HepG2 (cell line): ENCODE results near the gene ATP13A2. TPM values are rescaled to one million over a fixed set of nuclear protein-coding genes. Genes with fewer than 3 reads are reported as not detected.

ENCODE experiments used
- ATAC-seq: fragments of 200-7000 bp; cut with Tn5 transposase; 3 replicates; pipeline ENCODE4 v1.9.1; 2020; ENCODE audit warnings: mild to moderate bottlenecking, moderate library complexity
- BruUV-seq: library from RNA; stranded (reverse); fragments of 400-500 nt; replicated peaks from 2 replicates; lab custom pipeline; 2021; lab: Mats Ljungman, UMichigan
- CTCF ChIA-PET: fragments of 300-600 bp; formaldehyde crosslinking; extraction: SDS; loops from one replicate; lab custom pipeline; 2021; ENCODE audit warnings: low total read pairs, inconsistent platforms, low intra/inter-chr PET ratio; lab: Yijun Ruan, JAX
- POLR2A ChIA-PET: fragments of 350-600 bp; sonication (Branson Sonifier 250); formaldehyde crosslinking; loops from one replicate; lab custom pipeline; 2020; ENCODE audit warnings: antibody characterized with exemption, inconsistent platforms; lab: Yijun Ruan, JAX
- DNase-seq: peaks from one replicate; pipeline ENCODE4 v3.0.0-alpha.2; 2015; ENCODE audit warnings: low spot score
- FAIRE-seq: peaks from 3 replicates; lab custom pipeline; 2011; peaks lifted over from hg19 to GRCh38; lab: Jason Lieb, UNC
- H2AFZ ChIP-seq: one replicate; pipeline ENCODE4 v1.6.1; 2011; ENCODE audit warnings: low read length, inconsistent platforms
- H3K27ac ChIP-seq: fragments of 300-600 bp; 3 replicates; pipeline ENCODE4 v1.8.0; 2011; ENCODE audit warnings: mixed run types, mild to moderate bottlenecking, mixed read lengths, low read length, inconsistent platforms; ENCODE audit not compliant: insufficient read depth; ENCODE audit errors: extremely low read length
- H3K27me3 ChIP-seq, 2 experiments: fragments of 200-600 bp in 1 of 2; 2 replicates in 1 of 2; 3 replicates in 1 of 2; pipeline versions ENCODE4 v1.6.0 to v1.8.0; 2011; ENCODE audit warnings: low read length in 2 of 2, mild to moderate bottlenecking in 2 of 2, moderate library complexity in 2 of 2, inconsistent platforms in 1 of 2; ENCODE audit not compliant: insufficient read depth in 2 of 2, control insufficient read depth in 1 of 2
- H3K36me3 ChIP-seq, 2 experiments: fragments of 200-600 bp in 1 of 2; replicated peaks in 1 of 2; 2 replicates in 1 of 2; 3 replicates in 1 of 2; pipeline versions ENCODE4 v1.5.1 to v1.8.0; 2011; ENCODE audit warnings: low read length in 2 of 2, inconsistent platforms in 1 of 2; ENCODE audit not compliant: insufficient read depth in 2 of 2, control insufficient read depth in 1 of 2
- H3K4me1 ChIP-seq: 2 replicates; pipeline ENCODE4 v1.5.1; 2012; ENCODE audit warnings: low read length, inconsistent platforms; ENCODE audit not compliant: insufficient read depth
- H3K4me2 ChIP-seq: 2 replicates; pipeline ENCODE4 v1.6.0; 2011; ENCODE audit warnings: low read depth, low read length, inconsistent platforms
- H3K4me3 ChIP-seq, 3 experiments: fragments of 200-600 bp in 1 of 3; sonication (generic), shearing (Covaris generic) in 1 of 3; replicated peaks in 1 of 3; 2 replicates each; pipeline ENCODE4 v1.5.1; 2011 to 2016; ENCODE audit warnings: low read length in 3 of 3, inconsistent platforms in 2 of 3, low read depth in 2 of 3, mild to moderate bottlenecking in 2 of 3, control low read depth in 1 of 3, mixed read lengths in 1 of 3; ENCODE audit not compliant: insufficient read depth in 1 of 3
- H3K79me2 ChIP-seq: one replicate; pipeline ENCODE4 v1.6.1; 2011; ENCODE audit warnings: low read length, inconsistent platforms; ENCODE audit not compliant: insufficient read depth
- H3K9ac ChIP-seq: 2 replicates; pipeline ENCODE4 v1.6.0; 2011; ENCODE audit warnings: mild to moderate bottlenecking, low read depth, low read length, inconsistent platforms; ENCODE audit not compliant: insufficient read depth
- H3K9me3 ChIP-seq: 2 replicates; pipeline ENCODE4 v1.5.1; 2012; ENCODE audit warnings: mild to moderate bottlenecking, low read length
- H4K20me1 ChIP-seq: 2 replicates; pipeline ENCODE4 v1.6.0; 2011; ENCODE audit warnings: inconsistent platforms, mild to moderate bottlenecking, low read length, moderate library complexity; ENCODE audit not compliant: insufficient read depth
- FOXA1 ChIP-seq, 2 experiments: fragments of 450-650 bp in 1 of 2; sonication (generic) in 1 of 2; formaldehyde crosslinking in 1 of 2; IDR thresholded peaks; 2 replicates each; pipeline versions ENCODE4 v1.4.0 to v1.6.1; 2016 to 2020; ENCODE audit warnings: missing genetic modification reagents in 1 of 2
- KDM1A ChIP-seq: IDR thresholded peaks from 2 replicates; pipeline ENCODE4 v1.6.1; 2016; ENCODE audit warnings: missing compliant biosample characterization
- PLSCR1 ChIP-seq: sonication (generic); formaldehyde crosslinking; IDR thresholded peaks from 2 replicates; pipeline ENCODE4 v1.5.0; 2020; ENCODE audit warnings: missing genetic modification reagents, mild to moderate bottlenecking, borderline replicate concordance
- SATB2 ChIP-seq: sonication (generic); formaldehyde crosslinking; IDR thresholded peaks from 2 replicates; pipeline ENCODE4 v1.5.0; 2020; ENCODE audit warnings: missing genetic modification reagents
- SNRNP70 ChIP-seq: fragments of 200-400 bp; formaldehyde crosslinking; IDR thresholded peaks from 2 replicates; pipeline ENCODE4 v1.6.1; 2017; ENCODE audit warnings: mild to moderate bottlenecking, low read depth, low read length, moderate library complexity
- STAG1 ChIP-seq: sonication (generic); formaldehyde crosslinking; IDR thresholded peaks from 2 replicates; pipeline ENCODE4 v1.4.0; 2020; ENCODE audit warnings: missing genetic modification reagents
- ZFP62 ChIP-seq: sonication (generic); formaldehyde crosslinking; IDR thresholded peaks from 2 replicates; pipeline ENCODE4 v1.4.0; 2020; ENCODE audit warnings: missing genetic modification reagents
- ZMYM2 ChIP-seq: sonication (generic); formaldehyde crosslinking; IDR thresholded peaks from 2 replicates; pipeline ENCODE4 v1.8.0; 2022; ENCODE audit warnings: mild to moderate bottlenecking, missing genetic modification reagents
- ZNF205 ChIP-seq: IDR thresholded peaks from 2 replicates; pipeline ENCODE4 v1.6.1; 2018; ENCODE audit warnings: missing biosample characterization, missing genetic modification reagents
- ZNF580 ChIP-seq: IDR thresholded peaks from 2 replicates; pipeline ENCODE4 v1.6.1; 2016; ENCODE audit warnings: low read depth, borderline replicate concordance
- ZNF670 ChIP-seq: sonication (generic); formaldehyde crosslinking; IDR thresholded peaks from 2 replicates; pipeline ENCODE4 v1.8.0; 2022; ENCODE audit warnings: mild to moderate bottlenecking, missing genetic modification reagents, borderline replicate concordance
- ZNF891 ChIP-seq: sonication (generic); formaldehyde crosslinking; IDR thresholded peaks from 2 replicates; pipeline ENCODE4 v1.5.0; 2020; ENCODE audit warnings: mild to moderate bottlenecking, missing genetic modification reagents
- ZSCAN29 ChIP-seq: sonication (generic); formaldehyde crosslinking; conservative IDR thresholded peaks from 2 replicates; pipeline ENCODE4 v1.4.0; 2020; ENCODE audit warnings: mild to moderate bottlenecking, missing genetic modification reagents
- WGBS: methylation state at CpG from one replicate; pipeline ENCODE4 v1.1.6; 2017; ENCODE audit warnings: low lambda C conversion rate; 5-methylcytosine and 5-hydroxymethylcytosine counted together
- in situ Hi-C: cut with HindIII; loops from 2 replicates; pipeline ENCODE4 v1.10.0; 2017; ENCODE audit warnings: low pct_unique_long_range_greater_than_20kb; ENCODE audit not compliant: extremely low pct_ligation_motif_present
- intact Hi-C: fragments of 100-400 bp; cut with micrococcal nuclease; formaldehyde crosslinking; loops from one replicate; pipeline ENCODE4 v1.10.0; 2022; ENCODE audit not compliant: unreplicated experiment
- polyA plus RNA-seq, 8 experiments: library from polyadenylated mRNA; depleted of rRNA in 3 of 8; stranded (reverse) in 7 of 8; unstranded in 1 of 8; fragments of >200 nt; fragmentation: Illumina TruSeq in 4 of 8; extraction: Trizol in 4 of 8; gene quantifications; 2 replicates each; pipeline versions ENCODE4 v1.2.1 to v1.2.3, GENCODE V29; 2011 to 2016; ENCODE audit warnings: low read depth in 4 of 8, missing spikeins in 1 of 8, mixed read lengths in 1 of 8; ENCODE audit not compliant: insufficient read depth in 1 of 8
- total RNA-seq, 5 experiments: library from RNA; depleted of rRNA; stranded (reverse); fragments of >200 nt; fragmentation: Illumina TruSeq; extraction: Trizol; gene quantifications; 2 replicates each; pipeline ENCODE4 v1.2.3, GENCODE V29; 2016; ENCODE audit warnings: low read depth in 1 of 5
- TF ChIP-seq, protein P1 (sequence below): IDR thresholded peaks from 2 replicates; pipeline ENCODE4 v1.6.1; 2012; ENCODE audit warnings: low read depth, low read length, improper control_type of control experiment

ATP13A2 gene
- total and polyA plus RNA-seq, 2 of the 13 experiments (the other 11 are each of a cell fraction or from before 2014, with no cell fraction given): 13.2 to 16.2 TPM

- no peak for TF ChIP-seq FOXA1 (IDR thresholded peaks at IDR 0.05)
- no peak for TF ChIP-seq FOXA1 (CRISPR knock-in tag; IDR thresholded peaks at IDR 0.05)
- TF ChIP-seq ZNF891 (CRISPR knock-in tag): no peak
- no peak for TF ChIP-seq ZNF670 (CRISPR knock-in tag)
- no peak for TF ChIP-seq SNRNP70
- TF ChIP-seq ZMYM2: no peak
- TF ChIP-seq ZFP62 (CRISPR knock-in tag): no peak
Measured at GRCh38 chr1:16986962-16987361, 24.8 kb downstream of the ATP13A2 start (continued).

- intact Hi-C loops (no loop called here), in situ Hi-C loops (no loop called here)
- no TSS peak for BruUV-seq
- no peak overlapping the region for H2AFZ ChIP-seq
- H3K9me3 ChIP-seq: no peaks in the 10 kb centered on the region
- DNase-seq: no peak
- peaks cover 20% of the 10 kb centered on the region for H3K4me1 ChIP-seq
- no peak overlapping the region for H3K4me2 ChIP-seq
- ChIA-PET POLR2A (no interaction called here), CTCF (no interaction called here)
- no peaks in the 10 kb centered on the region for H3K36me3 ChIP-seq
- 87% methylated on average over 20 of the region's 23 CpGs for WGBS
- no peak overlapping the region for H3K27ac ChIP-seq
- peaks cover 0 to 2% of the 10 kb centered on the region in 2 experiments; a peak in 2 of 5 replicates for H3K27me3 ChIP-seq
- H4K20me1 ChIP-seq: no peaks in the 10 kb centered on the region
- no peak for FAIRE-seq
- H3K4me3 ChIP-seq: no peak overlapping the region
- no peak for ATAC-seq
- no peak overlapping the region for H3K9ac ChIP-seq
- H3K79me2 ChIP-seq: no peaks in the 10 kb centered on the region
- TF ChIP-seq ZSCAN29 (CRISPR knock-in tag): no peak
- no peak for TF ChIP-seq SATB2 (CRISPR knock-in tag)
- no peak for TF ChIP-seq ZNF205 (CRISPR knock-in tag)
- TF ChIP-seq PLSCR1 (CRISPR knock-in tag): no peak
- no peak for TF ChIP-seq ZNF580 (CRISPR knock-in tag)
- no peak for TF ChIP-seq STAG1 (CRISPR knock-in tag)
- no peak for TF ChIP-seq KDM1A (CRISPR knock-in tag)
- TF ChIP-seq, protein P1, sequence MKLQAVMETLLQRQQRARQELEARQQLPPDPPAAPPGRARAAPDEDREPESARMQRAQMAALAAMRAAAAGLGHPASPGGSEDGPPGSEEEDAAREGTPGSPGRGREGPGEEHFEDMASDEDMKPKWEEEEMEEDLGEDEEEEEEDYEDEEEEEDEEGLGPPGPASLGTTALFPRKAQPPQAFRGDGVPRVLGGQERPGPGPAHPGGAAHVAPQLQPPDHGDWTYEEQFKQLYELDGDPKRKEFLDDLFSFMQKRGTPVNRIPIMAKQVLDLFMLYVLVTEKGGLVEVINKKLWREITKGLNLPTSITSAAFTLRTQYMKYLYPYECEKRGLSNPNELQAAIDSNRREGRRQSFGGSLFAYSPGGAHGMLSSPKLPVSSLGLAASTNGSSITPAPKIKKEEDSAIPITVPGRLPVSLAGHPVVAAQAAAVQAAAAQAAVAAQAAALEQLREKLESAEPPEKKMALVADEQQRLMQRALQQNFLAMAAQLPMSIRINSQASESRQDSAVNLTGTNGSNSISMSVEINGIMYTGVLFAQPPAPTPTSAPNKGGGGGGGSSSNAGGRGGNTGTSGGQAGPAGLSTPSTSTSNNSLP: no peak
Measured at GRCh38 chr1:16986560-16986959, 25.2 kb downstream of the ATP13A2 start.
